WTC11 (cell line): ENCODE results near the gene HECW1. TPM values are rescaled to one million over a fixed set of nuclear protein-coding genes. Genes with fewer than 3 reads are reported as not detected.

Experiments used
- ATAC-seq: fragments of 200-7000 bp; cut with Tn5 transposase; 2 replicates; pipeline ENCODE4 v1.10.0; 2021; ENCODE audit warnings: mild to moderate bottlenecking, moderate library complexity
- CTCF ChIA-PET: fragments of 300-600 bp; sonication (Branson Sonifier 250); formaldehyde crosslinking; loops from one replicate; lab custom pipeline; 2021; ENCODE audit warnings: antibody characterized with exemption; lab: Charles Lee
- POLR2A ChIA-PET: fragments of 350-600 bp; sonication (Branson Sonifier 250); formaldehyde crosslinking; loops from one replicate; lab custom pipeline; 2021; ENCODE audit warnings: antibody characterized with exemption; lab: Charles Lee
- DNase-seq: peaks from one replicate; pipeline ENCODE4 v3.0.0; 2021; ENCODE audit warnings: low spot score
- H3K27ac Mint-ChIP-seq: 2 replicates; pipeline ENCODE4 v1.8.0; 2021; ENCODE audit warnings: mixed read lengths
- H3K27me3 Mint-ChIP-seq: 2 replicates; pipeline ENCODE4 v1.8.0; 2021; ENCODE audit warnings: low read depth, mild to moderate bottlenecking, moderate library complexity, mixed read lengths
- H3K36me3 Mint-ChIP-seq: 2 replicates; pipeline ENCODE4 v1.8.0; 2021; ENCODE audit warnings: mixed read lengths
- H3K4me1 Mint-ChIP-seq: 2 replicates; pipeline ENCODE4 v1.8.0; 2022; ENCODE audit warnings: mixed read lengths
- H3K4me3 Mint-ChIP-seq: 2 replicates; pipeline ENCODE4 v1.8.0; 2021; ENCODE audit warnings: mild to moderate bottlenecking, moderate library complexity, mixed read lengths
- H3K9me3 Mint-ChIP-seq: 2 replicates; pipeline ENCODE4 v1.8.0; 2021; ENCODE audit warnings: mixed read lengths
- CREM ChIP-seq: sonication (generic); formaldehyde crosslinking; IDR thresholded peaks from 2 replicates; pipeline ENCODE4 v1.8.1; 2022; ENCODE audit warnings: mild to moderate bottlenecking, missing genetic modification reagents, moderate library complexity
- JAZF1 ChIP-seq: fragments of 250-450 bp; sonication (Bioruptor Pico); IDR thresholded peaks from 2 replicates; pipeline ENCODE4 v1.9.0; 2021; ENCODE audit warnings: moderate library complexity, mild to moderate bottlenecking, inconsistent platforms
- JUN ChIP-seq: sonication (generic); formaldehyde crosslinking; IDR thresholded peaks from 2 replicates; pipeline ENCODE4 v1.8.0; 2023; ENCODE audit warnings: mild to moderate bottlenecking, missing genetic modification reagents
- NR3C1 ChIP-seq: sonication (generic); formaldehyde crosslinking; conservative IDR thresholded peaks from 2 replicates; pipeline ENCODE4 v1.8.1; 2023; ENCODE audit warnings: low read depth, mild to moderate bottlenecking, missing genetic modification reagents
- RORB ChIP-seq: fragments of 250-450 bp; sonication (Bioruptor Pico); IDR thresholded peaks from 2 replicates; pipeline ENCODE4 v1.9.0; 2021; ENCODE audit warnings: mild to moderate bottlenecking
- SMAD3 ChIP-seq: sonication (generic); formaldehyde crosslinking; IDR thresholded peaks from 2 replicates; pipeline ENCODE4 v1.8.0; 2022; ENCODE audit warnings: missing genetic modification reagents, mild to moderate bottlenecking, borderline replicate concordance
- SMAD4 ChIP-seq: sonication (generic); formaldehyde crosslinking; IDR thresholded peaks from 2 replicates; pipeline ENCODE4 v1.8.0; 2022; ENCODE audit warnings: mild to moderate bottlenecking, missing genetic modification reagents
- TEAD4 ChIP-seq: sonication (generic); formaldehyde crosslinking; IDR thresholded peaks from 2 replicates; pipeline ENCODE4 v1.8.0; 2022; ENCODE audit warnings: mild to moderate bottlenecking, missing genetic modification reagents
- TP53 ChIP-seq: sonication (generic); formaldehyde crosslinking; IDR thresholded peaks from 2 replicates; pipeline ENCODE4 v1.8.1; 2023; ENCODE audit warnings: mild to moderate bottlenecking, missing genetic modification reagents
- ZBTB21 ChIP-seq: sonication (generic); formaldehyde crosslinking; IDR thresholded peaks from 2 replicates; pipeline ENCODE4 v1.8.1; 2023; ENCODE audit warnings: mild to moderate bottlenecking, missing genetic modification reagents, borderline replicate concordance
- ZNF138 ChIP-seq: sonication (generic); formaldehyde crosslinking; conservative IDR thresholded peaks from 2 replicates; pipeline ENCODE4 v1.8.1; 2022; ENCODE audit warnings: mild to moderate bottlenecking, moderate library complexity, missing genetic modification reagents
- ZNF232 ChIP-seq: sonication (generic); formaldehyde crosslinking; IDR thresholded peaks from 2 replicates; pipeline ENCODE4 v1.8.0; 2022; ENCODE audit warnings: mild to moderate bottlenecking, missing genetic modification reagents
- ZNF263 ChIP-seq: sonication (generic); formaldehyde crosslinking; IDR thresholded peaks from 2 replicates; pipeline ENCODE4 v1.8.1; 2022; ENCODE audit warnings: low read depth, mild to moderate bottlenecking, moderate library complexity, missing genetic modification reagents
- ZNF416 ChIP-seq: fragments of 250-450 bp; sonication (Bioruptor Pico); IDR thresholded peaks from 2 replicates; pipeline ENCODE4 v1.9.0; 2021; ENCODE audit warnings: mild to moderate bottlenecking, inconsistent platforms
- ZNF423 ChIP-seq: fragments of 250-450 bp; sonication (Bioruptor Pico); IDR thresholded peaks from 2 replicates; pipeline ENCODE4 v2.1.2; 2022; ENCODE audit warnings: mild to moderate bottlenecking, moderate library complexity
- total RNA-seq: library from RNA; stranded (reverse); gene quantifications from 3 replicates; pipeline ENCODE4 v1.2.3, GENCODE V29; 2021
- TF ChIP-seq, protein P1 (sequence below): sonication (generic); formaldehyde crosslinking; IDR thresholded peaks from 2 replicates; pipeline ENCODE4 v1.8.0; 2022; ENCODE audit warnings: mild to moderate bottlenecking, missing genetic modification reagents
- TF ChIP-seq, protein P2 (sequence below): sonication (generic); formaldehyde crosslinking; IDR thresholded peaks from 2 replicates; pipeline ENCODE4 v1.8.1; 2023; ENCODE audit warnings: mild to moderate bottlenecking, missing genetic modification reagents
- TF ChIP-seq, protein P3 (sequence below): sonication (generic); formaldehyde crosslinking; IDR thresholded peaks from 2 replicates; pipeline ENCODE4 v1.8.0; 2022; ENCODE audit warnings: mild to moderate bottlenecking, missing genetic modification reagents
- TF ChIP-seq, protein P4 (sequence below): sonication (generic); formaldehyde crosslinking; IDR thresholded peaks from 2 replicates; pipeline ENCODE4 v1.8.0; 2023; ENCODE audit warnings: missing genetic modification reagents
- TF ChIP-seq, protein P5 (sequence below): sonication (generic); formaldehyde crosslinking; IDR thresholded peaks from 2 replicates; pipeline ENCODE4 v1.8.0; 2023; ENCODE audit warnings: missing genetic modification reagents, mild to moderate bottlenecking, borderline replicate concordance
- TF ChIP-seq, protein P6 (sequence below): sonication (generic); formaldehyde crosslinking; IDR thresholded peaks from 2 replicates; pipeline ENCODE4 v1.8.1; 2023; ENCODE audit warnings: mild to moderate bottlenecking, moderate library complexity, missing genetic modification reagents

The HECW1 gene
- total RNA-seq, 1 experiment from 2014 or later: 6.1 TPM

DNA sequence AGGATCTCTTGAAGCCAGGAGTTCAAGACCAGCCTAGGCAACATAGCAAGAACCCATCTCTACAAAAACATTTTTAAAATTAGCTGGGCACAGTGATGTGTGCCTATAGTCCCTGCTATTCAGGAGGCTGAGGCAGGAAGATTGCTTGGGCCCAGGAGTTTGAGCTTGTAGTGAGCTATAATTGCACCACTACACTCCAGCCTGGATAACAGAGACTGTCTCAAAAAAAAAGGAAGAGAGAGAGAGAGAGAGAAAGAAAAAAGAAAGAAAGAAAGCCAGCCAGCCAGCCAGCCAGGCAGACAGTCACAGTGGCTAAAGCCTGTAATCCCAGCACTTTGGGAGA is 375.3 kb downstream of the HECW1 start:
- ATAC-seq: no peak
- ChIA-PET POLR2A (no interaction called here), CTCF (no interaction called here)
- H3K27ac Mint-ChIP-seq: no peak overlapping the region
- no peaks in the 10 kb centered on the region for H3K36me3 Mint-ChIP-seq
- no peak overlapping the region for H3K4me3 Mint-ChIP-seq
- no peaks in the 10 kb centered on the region for H3K27me3 Mint-ChIP-seq
- no peak for DNase-seq
- peaks cover 12% of the 10 kb centered on the region for H3K4me1 Mint-ChIP-seq
- H3K9me3 Mint-ChIP-seq: peaks cover 3% of the 10 kb centered on the region; the same call in 1 of the 2 replicates
- no peak for TF ChIP-seq TEAD4 (CRISPR knock-in tag)
- TF ChIP-seq NR3C1 (CRISPR knock-in tag): no peak
- TF ChIP-seq TP53: no peak
- TF ChIP-seq ZNF423 (CRISPR knock-in tag): no peak
- TF ChIP-seq, protein P1, sequence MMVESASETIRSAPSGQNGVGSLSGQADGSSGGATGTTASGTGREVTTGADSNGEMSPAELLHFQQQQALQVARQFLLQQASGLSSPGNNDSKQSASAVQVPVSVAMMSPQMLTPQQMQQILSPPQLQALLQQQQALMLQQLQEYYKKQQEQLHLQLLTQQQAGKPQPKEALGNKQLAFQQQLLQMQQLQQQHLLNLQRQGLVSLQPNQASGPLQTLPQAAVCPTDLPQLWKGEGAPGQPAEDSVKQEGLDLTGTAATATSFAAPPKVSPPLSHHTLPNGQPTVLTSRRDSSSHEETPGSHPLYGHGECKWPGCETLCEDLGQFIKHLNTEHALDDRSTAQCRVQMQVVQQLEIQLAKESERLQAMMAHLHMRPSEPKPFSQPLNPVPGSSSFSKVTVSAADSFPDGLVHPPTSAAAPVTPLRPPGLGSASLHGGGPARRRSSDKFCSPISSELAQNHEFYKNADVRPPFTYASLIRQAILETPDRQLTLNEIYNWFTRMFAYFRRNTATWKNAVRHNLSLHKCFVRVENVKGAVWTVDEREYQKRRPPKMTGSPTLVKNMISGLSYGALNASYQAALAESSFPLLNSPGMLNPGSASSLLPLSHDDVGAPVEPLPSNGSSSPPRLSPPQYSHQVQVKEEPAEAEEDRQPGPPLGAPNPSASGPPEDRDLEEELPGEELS: no peak
- TF ChIP-seq, protein P2, sequence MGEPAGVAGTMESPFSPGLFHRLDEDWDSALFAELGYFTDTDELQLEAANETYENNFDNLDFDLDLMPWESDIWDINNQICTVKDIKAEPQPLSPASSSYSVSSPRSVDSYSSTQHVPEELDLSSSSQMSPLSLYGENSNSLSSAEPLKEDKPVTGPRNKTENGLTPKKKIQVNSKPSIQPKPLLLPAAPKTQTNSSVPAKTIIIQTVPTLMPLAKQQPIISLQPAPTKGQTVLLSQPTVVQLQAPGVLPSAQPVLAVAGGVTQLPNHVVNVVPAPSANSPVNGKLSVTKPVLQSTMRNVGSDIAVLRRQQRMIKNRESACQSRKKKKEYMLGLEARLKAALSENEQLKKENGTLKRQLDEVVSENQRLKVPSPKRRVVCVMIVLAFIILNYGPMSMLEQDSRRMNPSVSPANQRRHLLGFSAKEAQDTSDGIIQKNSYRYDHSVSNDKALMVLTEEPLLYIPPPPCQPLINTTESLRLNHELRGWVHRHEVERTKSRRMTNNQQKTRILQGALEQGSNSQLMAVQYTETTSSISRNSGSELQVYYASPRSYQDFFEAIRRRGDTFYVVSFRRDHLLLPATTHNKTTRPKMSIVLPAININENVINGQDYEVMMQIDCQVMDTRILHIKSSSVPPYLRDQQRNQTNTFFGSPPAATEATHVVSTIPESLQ: no peak
- TF ChIP-seq ZNF232 (CRISPR knock-in tag): no peak
- no peak for TF ChIP-seq ZNF138 (CRISPR knock-in tag)
- no peak for TF ChIP-seq SMAD3
- TF ChIP-seq JUN (CRISPR knock-in tag): no peak
- TF ChIP-seq SMAD4: no peak

DNA sequence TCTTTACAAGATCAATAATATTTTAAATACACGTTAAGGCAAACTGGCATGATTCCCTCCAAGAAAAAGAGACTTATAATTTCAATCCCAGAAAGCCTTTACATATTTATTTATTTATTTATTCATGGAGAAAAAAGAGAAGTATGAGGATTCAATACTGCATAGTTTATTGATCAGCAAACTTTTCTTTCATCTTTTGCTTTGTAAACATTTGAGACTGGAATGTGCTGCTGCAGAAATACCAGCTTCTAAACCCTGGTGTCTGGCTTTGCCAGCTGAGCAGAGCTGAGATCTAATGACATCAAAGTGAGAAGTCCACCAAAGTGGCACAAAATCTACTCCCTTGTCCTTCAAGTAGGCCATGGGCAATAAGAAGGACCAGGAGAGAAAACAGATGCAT is 376.8 kb downstream of the HECW1 start:
- Mint-ChIP-seq H3K36me3 (no peaks in the 10 kb centered on the region), H3K4me1 (peaks cover 7% of the 10 kb centered on the region; the same call in 1 of the 2 replicates), H3K27me3 (no peaks in the 10 kb centered on the region), H3K4me3 (no peak overlapping the region), H3K9me3 (peaks cover 3% of the 10 kb centered on the region; the same call in 1 of the 2 replicates), H3K27ac (no peak overlapping the region)
- TF ChIP-seq, protein P2: no peak
- no peak for TF ChIP-seq RORB (CRISPR knock-in tag)
- no peak for TF ChIP-seq ZNF232 (CRISPR knock-in tag)
- TF ChIP-seq, protein P3, sequence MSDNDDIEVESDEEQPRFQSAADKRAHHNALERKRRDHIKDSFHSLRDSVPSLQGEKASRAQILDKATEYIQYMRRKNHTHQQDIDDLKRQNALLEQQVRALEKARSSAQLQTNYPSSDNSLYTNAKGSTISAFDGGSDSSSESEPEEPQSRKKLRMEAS (CRISPR knock-in tag): no peak
- TF ChIP-seq ZNF416 (CRISPR knock-in tag): no peak
- TF ChIP-seq, protein P4, sequence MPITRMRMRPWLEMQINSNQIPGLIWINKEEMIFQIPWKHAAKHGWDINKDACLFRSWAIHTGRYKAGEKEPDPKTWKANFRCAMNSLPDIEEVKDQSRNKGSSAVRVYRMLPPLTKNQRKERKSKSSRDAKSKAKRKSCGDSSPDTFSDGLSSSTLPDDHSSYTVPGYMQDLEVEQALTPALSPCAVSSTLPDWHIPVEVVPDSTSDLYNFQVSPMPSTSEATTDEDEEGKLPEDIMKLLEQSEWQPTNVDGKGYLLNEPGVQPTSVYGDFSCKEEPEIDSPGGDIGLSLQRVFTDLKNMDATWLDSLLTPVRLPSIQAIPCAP (CRISPR knock-in tag): no peak
- TF ChIP-seq, protein P5, sequence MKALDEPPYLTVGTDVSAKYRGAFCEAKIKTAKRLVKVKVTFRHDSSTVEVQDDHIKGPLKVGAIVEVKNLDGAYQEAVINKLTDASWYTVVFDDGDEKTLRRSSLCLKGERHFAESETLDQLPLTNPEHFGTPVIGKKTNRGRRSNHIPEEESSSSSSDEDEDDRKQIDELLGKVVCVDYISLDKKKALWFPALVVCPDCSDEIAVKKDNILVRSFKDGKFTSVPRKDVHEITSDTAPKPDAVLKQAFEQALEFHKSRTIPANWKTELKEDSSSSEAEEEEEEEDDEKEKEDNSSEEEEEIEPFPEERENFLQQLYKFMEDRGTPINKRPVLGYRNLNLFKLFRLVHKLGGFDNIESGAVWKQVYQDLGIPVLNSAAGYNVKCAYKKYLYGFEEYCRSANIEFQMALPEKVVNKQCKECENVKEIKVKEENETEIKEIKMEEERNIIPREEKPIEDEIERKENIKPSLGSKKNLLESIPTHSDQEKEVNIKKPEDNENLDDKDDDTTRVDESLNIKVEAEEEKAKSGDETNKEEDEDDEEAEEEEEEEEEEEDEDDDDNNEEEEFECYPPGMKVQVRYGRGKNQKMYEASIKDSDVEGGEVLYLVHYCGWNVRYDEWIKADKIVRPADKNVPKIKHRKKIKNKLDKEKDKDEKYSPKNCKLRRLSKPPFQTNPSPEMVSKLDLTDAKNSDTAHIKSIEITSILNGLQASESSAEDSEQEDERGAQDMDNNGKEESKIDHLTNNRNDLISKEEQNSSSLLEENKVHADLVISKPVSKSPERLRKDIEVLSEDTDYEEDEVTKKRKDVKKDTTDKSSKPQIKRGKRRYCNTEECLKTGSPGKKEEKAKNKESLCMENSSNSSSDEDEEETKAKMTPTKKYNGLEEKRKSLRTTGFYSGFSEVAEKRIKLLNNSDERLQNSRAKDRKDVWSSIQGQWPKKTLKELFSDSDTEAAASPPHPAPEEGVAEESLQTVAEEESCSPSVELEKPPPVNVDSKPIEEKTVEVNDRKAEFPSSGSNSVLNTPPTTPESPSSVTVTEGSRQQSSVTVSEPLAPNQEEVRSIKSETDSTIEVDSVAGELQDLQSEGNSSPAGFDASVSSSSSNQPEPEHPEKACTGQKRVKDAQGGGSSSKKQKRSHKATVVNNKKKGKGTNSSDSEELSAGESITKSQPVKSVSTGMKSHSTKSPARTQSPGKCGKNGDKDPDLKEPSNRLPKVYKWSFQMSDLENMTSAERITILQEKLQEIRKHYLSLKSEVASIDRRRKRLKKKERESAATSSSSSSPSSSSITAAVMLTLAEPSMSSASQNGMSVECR (CRISPR knock-in tag): no peak
- no peak for TF ChIP-seq ZBTB21 (CRISPR knock-in tag)
- TF ChIP-seq, protein P6, sequence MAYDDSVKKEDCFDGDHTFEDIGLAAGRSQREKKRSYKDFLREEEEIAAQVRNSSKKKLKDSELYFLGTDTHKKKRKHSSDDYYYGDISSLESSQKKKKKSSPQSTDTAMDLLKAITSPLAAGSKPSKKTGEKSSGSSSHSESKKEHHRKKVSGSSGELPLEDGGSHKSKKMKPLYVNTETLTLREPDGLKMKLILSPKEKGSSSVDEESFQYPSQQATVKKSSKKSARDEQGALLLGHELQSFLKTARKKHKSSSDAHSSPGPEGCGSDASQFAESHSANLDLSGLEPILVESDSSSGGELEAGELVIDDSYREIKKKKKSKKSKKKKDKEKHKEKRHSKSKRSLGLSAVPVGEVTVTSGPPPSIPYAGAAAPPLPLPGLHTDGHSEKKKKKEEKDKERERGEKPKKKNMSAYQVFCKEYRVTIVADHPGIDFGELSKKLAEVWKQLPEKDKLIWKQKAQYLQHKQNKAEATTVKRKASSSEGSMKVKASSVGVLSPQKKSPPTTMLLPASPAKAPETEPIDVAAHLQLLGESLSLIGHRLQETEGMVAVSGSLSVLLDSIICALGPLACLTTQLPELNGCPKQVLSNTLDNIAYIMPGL: no peak
- no peak for TF ChIP-seq JAZF1 (CRISPR knock-in tag)
- no peak for TF ChIP-seq ZNF263
- no peak for TF ChIP-seq CREM
- ATAC-seq: no peak
- ChIA-PET CTCF (no interaction called here), POLR2A (no interaction called here)
- DNase-seq: no peak
